ENCODE results near the gene SLC22A14.
"Not testable (repeated sequence)": the region's sequence is repeated elsewhere in the genome, so short reads cannot be mapped to it uniquely, and the experiment has no call there.

SLC22A14 gene

DNA sequence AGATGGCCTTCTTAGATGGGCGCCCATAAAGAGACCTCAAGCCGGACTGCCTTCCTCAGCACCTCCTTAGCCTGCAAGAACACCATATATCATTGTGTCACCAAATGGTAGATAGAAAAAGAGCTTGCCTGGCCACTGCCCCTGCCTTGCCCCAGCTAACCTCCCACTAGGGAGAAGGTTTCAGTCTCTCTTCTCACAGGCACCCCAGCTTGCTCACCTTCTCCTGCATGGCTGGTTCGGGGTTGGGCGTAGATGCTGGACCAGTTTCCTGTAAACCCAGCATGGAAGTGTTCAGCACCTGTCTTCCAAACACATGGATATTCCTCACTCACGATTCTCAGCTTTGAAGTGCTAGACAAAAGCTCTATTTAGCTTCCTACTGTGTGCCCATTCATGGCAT, 3.3 kb upstream of the SLC22A14 start:
- H3K27ac ChIP-seq: no peak overlapping the region
- TF ChIP-seq, protein P1, sequence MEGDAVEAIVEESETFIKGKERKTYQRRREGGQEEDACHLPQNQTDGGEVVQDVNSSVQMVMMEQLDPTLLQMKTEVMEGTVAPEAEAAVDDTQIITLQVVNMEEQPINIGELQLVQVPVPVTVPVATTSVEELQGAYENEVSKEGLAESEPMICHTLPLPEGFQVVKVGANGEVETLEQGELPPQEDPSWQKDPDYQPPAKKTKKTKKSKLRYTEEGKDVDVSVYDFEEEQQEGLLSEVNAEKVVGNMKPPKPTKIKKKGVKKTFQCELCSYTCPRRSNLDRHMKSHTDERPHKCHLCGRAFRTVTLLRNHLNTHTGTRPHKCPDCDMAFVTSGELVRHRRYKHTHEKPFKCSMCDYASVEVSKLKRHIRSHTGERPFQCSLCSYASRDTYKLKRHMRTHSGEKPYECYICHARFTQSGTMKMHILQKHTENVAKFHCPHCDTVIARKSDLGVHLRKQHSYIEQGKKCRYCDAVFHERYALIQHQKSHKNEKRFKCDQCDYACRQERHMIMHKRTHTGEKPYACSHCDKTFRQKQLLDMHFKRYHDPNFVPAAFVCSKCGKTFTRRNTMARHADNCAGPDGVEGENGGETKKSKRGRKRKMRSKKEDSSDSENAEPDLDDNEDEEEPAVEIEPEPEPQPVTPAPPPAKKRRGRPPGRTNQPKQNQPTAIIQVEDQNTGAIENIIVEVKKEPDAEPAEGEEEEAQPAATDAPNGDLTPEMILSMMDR (conservative IDR thresholded peaks at IDR 0.05): no peak

DNA sequence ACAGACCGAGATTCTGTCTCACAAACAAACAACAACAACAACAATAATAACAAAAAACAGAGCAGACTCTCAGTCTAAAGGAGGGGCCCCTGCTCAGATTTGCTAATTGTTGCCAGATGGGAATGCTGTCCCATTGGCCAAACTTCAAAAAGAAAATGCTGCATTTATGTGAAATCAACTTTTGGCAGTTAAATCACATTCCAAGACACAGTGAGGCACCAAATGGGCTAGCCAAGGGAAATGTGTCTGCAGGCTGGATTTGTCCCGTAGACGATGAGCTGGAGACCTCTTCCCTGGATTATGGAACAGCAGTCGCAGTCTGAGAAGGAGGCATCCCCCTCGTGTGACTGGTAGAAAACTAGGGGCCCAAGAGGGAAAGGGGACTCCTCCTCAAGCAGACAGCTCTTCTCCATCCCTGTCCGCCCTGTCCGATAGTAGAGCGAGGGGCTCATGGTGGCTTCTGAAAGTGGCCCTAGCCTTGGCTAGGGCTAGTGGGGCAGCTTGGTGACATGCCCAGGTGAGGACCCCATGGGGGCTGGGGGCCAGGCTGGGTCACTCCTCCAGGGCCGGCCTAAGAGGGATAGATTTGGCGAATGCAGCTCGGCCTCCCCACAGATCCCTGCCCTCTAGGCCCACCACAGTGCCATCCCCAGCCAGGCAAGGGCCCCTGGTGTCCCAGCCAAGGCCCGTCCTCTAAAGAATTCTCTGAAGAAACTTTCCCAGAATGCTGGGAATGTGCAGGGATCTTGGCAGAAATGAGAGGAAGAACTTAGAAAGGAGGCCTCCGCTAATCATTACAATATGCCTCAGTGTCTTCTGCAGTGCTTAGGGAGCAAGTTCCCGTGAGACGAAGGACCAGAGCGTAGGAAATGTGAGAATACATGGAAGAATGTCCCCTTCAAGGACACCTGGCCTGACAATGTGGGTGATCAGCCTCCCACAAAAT, 2.0 kb downstream of the SLC22A14 start:
- no peak overlapping the region for H3K27ac ChIP-seq
- TF ChIP-seq ZFX (IDR thresholded peaks at IDR 0.05): no peak
- TF ChIP-seq, protein P1 (conservative IDR thresholded peaks at IDR 0.05): no peak

DNA sequence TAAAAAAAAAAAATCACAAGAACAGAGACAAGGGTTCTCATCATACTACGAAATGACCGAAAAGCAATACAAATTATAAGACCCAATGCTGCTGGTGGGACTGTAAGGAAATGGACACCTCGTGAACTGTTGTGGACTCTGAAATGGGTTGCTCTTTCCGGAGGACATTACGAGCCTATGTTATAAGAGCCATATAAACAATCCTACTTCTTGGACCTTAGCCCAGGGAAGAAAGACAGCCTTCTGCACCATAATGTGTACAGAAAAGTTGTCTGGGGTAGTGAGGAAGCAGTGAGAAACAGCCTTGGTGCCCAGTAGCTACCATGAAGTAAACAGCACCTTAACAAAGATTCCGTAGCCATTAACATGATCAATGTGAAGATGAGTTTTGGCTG, 2.7 kb downstream of the SLC22A14 start:
- TF ChIP-seq ZFX (IDR thresholded peaks at IDR 0.05): no peak
- TF ChIP-seq, protein P1 (conservative IDR thresholded peaks at IDR 0.05): no peak
- no peak overlapping the region for H3K27ac ChIP-seq

DNA sequence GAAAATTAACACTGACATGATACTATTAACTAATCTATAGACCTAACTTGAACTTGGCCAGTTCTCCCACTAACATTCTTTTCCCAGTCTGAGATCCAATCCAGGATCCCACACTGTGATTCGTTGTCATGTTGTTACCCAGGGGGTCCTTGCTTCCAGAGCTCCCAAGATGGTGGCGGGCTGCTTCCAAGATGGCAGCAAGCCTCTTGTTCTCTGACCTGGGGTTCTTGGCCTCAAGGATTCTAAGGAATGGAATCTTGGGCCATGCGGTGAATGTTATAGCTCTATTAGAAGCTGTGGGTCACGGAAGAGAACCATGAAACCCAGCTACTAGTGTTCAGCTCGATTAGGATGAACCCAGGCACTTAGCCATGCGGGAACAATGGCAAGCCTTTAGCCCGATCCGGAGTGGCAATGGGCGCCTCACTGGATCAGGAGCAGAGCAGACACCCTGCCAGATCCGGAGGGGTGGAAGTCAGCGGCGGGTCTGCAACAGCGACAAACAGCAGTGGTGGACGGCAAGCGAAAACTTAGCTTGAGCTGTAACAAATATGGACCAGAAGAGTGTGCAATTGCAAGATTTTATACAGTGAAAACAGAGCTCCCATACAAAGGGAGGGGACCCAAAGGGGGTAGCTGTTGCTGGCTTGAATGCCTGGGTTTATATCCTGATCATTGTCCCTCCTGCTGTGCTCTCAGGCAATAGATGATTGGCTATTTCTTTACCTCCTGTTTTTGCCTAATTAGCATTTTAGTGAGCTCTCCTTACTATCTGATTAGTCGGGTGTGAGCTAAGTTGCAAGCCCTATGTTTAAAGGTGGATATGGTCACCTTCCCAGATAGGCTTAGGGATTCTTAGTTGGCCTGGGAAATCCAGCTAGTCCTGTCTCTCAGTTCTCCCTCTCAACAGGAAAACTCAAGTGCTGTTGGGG, 7.5 kb downstream of the SLC22A14 start:
- H3K27ac ChIP-seq: not testable (repeated sequence)

DNA sequence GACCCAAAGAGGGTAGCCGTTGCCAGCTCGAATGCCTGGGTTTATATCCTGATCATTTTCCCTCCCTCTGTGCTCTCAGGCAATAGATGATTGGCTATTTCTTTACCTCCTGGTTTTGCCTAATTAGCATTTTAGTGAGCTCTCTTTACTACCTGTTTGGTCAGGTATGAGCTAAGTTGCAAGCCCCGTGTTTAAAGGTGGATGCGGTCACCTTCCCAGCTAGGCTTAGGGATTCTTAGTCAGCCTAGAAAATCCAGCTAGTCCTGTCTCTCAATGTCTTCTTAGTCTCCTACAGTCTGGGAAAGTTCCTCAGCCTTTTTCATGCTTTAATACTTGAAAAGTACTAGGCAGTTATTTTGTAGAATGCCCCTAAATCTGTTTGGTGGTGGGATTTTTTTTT, 15.0 kb downstream of the SLC22A14 start:
- not testable (repeated sequence) for H3K27ac ChIP-seq

DNA sequence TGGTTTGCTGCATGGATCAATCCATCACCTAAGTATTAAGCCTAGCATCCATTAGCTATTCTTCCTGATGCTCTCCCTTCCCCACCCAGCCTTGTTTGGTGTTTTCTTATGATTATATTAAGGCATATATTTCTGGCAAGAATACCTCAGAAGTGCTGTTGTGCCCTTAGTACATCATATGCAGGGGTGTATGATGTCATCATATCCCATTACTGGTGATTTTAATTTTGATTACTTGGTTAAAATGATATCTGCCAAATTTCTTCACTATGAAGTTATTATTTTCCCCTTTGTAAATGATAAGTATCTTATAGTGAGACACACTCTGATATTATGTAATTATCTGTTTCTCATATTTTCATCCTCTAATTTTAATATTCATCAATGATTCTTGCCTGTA, 15.4 kb downstream of the SLC22A14 start:
- no peak overlapping the region for H3K27ac ChIP-seq
- TF ChIP-seq ZFX (IDR thresholded peaks at IDR 0.05): no peak
- TF ChIP-seq, protein P1 (conservative IDR thresholded peaks at IDR 0.05): no peak

DNA sequence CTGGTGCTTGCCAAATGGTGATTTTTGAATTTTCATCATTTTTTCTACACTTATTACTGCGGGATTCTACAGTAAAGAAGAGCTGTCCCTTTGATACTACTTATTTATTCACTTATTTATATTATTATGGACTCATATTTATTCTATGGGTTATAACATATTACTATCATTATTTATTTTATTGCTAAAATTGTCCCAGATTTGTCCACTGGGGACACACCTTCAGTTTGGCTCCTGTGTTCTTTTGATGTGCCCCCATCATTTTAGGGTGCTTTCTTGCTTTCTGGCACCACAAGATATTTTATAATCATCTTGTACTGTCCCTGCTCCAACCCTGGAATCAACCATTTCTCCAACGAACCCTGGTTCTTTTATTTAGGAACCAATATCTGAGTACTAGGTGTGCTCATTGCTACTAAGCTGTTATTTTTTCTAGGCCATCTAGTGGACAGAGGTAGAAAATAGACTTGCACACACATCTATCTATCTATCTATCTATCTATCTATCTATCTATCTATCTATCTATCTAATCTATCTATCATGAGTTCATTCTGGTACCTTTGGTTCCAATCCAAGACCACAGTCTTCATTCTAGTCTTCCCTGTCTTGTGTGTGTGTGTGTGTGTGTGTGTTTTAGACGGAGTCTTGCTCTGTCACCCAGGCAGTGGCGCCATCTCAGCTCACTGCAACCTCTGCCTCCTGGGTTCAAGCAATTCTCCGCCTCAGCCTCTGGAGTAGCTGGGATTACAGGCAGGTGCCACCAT, 16.0 kb downstream of the SLC22A14 start:
- TF ChIP-seq, protein P1 (conservative IDR thresholded peaks at IDR 0.05): peak; percentile 76
- no peak for TF ChIP-seq ZFX (IDR thresholded peaks at IDR 0.05)
- no peak overlapping the region for H3K27ac ChIP-seq

DNA sequence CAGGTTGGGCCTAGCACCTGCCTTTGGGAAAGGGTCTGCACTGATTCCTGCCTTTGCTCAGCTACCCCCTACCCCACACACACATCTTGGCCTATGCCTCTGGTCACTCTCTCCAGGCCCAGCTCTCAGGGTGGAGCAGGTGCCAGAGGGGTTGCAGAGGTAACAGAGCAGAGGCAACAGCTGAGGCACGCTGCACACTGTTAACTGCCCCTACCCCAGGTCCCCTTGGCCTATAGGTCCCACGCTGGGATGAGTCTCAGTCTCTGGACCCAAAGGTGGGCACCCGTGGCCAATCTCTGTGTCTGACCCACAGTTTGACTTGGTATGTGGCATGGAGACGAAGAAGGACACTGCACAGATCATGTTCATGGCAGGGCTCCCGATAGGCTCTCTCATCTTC, 24.8 kb downstream of the SLC22A14 start:
- TF ChIP-seq, protein P1 (conservative IDR thresholded peaks at IDR 0.05): no peak
- no peak for TF ChIP-seq ZFX (IDR thresholded peaks at IDR 0.05)
- no peak overlapping the region for H3K27ac ChIP-seq

Measured in C4-2B (cell line).